Measurements from ENCODE around the gene ZNF786.
A peak's percentile ranks its signal among the peaks of the same experiment; 100 is the strongest.
"Not testable (repeated sequence)": the region's sequence is repeated elsewhere in the genome, so short reads cannot be mapped to it uniquely, and the experiment has no call there.

Gene ZNF786, protein sequence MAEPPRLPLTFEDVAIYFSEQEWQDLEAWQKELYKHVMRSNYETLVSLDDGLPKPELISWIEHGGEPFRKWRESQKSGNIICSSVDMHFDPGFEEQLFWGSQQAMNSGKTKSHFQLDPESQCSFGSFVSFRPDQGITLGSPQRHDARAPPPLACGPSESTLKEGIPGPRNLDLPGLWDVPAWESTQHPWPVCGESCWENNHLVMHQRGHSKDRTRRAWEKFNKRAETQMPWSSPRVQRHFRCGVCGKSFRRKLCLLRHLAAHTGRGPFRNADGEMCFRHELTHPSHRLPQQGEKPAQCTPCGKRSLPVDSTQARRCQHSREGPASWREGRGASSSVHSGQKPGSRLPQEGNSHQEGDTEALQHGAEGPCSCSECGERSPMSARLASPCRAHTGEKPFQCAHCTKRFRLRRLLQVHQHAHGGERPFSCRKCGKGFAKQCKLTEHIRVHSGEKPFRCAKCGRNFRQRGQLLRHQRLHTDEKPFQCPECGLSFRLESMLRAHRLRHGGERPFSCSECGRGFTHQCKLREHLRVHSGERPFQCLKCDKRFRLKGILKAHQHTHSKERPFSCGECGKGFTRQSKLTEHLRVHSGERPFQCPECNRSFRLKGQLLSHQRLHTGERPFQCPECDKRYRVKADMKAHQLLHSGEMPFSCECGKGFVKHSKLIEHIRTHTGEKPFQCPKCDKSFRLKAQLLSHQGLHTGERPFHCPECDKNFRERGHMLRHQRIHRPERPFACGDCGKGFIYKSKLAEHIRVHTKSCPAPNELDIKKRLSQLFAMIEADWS

DNA sequence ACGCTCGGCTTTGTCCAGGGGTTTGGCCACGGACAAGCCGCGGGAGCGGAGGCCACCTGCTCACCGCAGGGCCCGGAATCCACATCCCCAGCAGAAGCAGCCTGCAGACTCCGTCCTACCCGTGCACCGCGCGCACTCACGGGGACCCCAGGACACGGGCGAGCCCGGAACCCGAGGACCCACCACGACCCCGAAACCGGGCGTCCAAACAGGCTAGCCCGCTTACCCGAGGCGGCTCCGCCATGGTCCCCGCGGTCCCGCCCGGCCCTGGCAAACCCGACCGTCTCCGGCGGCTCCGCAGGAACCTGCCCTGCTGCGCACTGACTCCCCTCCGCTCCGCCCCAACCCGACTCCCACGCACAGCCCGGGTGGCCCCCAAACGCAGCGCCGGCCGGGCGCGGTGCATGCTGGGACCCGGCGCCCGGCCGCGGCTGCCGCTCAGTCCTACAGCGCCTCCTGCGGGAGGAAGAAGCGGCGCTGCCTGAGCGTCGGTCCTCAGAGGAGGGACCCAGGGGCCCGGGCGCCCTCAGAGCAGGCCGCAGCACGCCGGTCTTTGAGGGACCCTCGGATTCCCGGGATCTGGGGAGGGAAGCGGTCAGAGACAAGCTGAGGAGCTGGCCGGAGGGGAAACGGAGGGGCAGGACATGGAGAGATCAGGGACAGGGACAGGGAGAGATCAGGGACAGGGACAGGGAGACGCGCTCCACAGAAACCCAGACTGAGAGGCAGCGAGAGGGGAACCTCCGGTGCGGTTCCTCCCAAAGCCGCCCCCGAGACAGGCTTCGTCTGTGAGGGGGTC lies at the start of gene ZNF786:
Gene ZNF786, minus strand, starts transcription at position 322 of the 799 bp plus-strand sequence. Its CDS starts 78 bp downstream, at position 244.
- DNase-seq (ENCODE audit: low read depth) = peak; percentile 84

- DNase-seq (ENCODE audit: low read depth) = no peak
Measured at GRCh38 chr7:149136118-149136517, 45.6 kb upstream of the ZNF786 start.

- no peak for DNase-seq (ENCODE audit: low read depth)
Measured at GRCh38 chr7:149133028-149133710, 42.7 kb upstream of the ZNF786 start.

DNA sequence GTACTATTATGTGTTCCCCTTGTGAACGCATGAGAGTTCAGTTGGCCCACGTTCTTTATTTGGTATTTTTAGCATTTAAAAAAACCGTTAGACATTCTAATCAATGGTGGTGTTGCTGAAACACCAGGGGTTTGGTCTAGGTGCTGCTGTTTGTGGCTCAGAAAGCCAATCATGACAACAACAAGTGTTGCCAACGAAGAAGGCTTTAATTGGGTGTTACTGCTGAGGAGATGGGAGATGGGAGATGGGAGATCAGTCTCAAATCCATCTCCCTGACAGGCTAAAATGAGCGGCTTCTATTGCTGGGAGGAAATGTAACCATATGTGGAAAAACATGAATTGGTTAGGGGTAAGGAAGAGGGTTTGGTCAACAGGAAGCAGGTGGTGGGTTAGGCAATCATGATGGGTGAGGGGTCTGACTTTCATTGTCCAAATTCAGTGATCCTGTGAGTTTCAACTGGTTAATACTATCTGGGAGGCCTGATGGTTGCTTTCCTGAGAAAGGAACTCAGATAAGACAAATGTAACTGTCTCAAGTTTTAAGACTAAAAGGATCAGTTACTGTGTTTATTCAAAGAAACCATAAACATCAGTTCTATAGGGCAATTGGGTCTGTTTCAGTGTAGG lies 40.2 kb upstream of the ZNF786 start:
- DNase-seq (ENCODE audit: low read depth) = no peak

DNA sequence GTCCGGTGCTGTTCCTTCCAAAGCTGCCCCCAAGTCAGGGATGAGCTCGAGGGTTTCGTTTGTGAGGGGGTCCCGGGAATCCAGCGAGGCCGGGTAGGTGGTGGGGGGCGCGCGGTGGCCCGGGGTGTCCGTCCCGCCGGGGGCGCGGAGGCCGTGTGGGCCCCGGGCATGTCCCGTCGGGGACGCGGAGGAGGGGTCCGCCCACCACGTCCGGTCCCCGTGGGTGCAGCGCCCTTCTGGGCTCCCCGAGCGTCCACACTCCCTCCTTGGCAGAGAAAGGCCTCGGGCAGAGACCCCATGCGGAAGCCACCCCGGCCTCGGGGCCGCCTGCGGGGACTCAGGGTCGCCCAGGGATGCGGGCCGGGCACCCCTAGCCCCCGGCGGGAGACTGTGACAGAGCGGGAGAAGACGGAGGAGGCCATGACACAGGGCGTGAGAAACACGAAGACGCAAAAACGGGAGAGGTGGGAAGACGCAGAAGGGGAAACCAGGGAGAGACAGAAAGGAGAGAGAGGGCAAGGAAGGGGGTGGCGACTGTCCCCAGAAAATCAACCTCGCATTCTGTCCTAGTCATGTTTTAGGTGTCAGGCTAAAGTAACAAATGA lies 36.2 kb upstream of the ZNF786 start:
- no peak for DNase-seq (ENCODE audit: low read depth)

DNA sequence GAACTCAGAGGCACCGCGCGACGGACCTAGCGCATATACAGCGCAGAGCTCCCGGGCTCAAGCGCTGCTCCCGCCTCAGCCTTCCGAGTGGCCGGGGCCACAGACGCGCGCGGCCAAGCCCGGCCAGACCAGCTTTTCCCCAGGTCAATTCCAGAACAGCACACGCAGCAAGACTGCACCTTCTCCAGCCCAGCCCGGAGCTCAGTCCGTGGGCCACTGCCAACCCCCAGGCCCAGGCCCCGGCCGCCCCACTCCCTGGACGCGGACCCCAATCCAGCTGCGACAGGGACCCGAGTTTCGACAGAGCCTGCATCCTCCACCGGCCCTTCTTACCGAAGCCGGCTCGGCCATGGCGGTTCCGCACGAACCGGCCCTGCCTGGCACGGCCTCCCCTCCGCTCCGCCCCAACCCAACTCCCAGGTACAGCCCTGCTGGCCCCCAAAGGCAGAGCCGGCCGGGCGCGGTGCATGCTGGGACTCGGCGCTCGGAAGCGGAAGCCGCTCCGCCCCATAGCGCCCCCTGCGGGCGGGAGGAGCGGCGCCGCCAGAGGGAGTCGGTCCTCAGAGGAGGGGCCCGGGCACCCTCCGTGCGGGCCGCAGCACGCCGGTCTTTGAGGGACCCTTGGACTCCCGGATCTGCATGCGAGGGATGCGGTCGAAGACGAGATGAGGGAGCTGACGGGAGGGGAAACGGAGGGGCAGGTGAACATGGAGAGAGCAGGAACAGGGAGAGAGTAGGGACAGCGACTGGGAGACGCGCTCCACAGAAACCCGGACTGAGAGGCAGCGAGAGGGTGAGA lies 35.5 kb upstream of the ZNF786 start, which contains the start of gene ZNF425:
Gene ZNF425, minus strand, starts transcription at position 462 of the 799 bp plus-strand sequence. Its CDS starts 111 bp downstream, at position 351.
- DNase-seq (ENCODE audit: low read depth) = peak; percentile 88

GRCh38 chr7:149125189-149125862 lies 34.8 kb upstream of the ZNF786 start:
- DNase-seq (ENCODE audit: low read depth) = no peak

- DNase-seq (ENCODE audit: low read depth) = no peak
Measured at GRCh38 chr7:149109969-149110368, 19.5 kb upstream of the ZNF786 start.

DNA sequence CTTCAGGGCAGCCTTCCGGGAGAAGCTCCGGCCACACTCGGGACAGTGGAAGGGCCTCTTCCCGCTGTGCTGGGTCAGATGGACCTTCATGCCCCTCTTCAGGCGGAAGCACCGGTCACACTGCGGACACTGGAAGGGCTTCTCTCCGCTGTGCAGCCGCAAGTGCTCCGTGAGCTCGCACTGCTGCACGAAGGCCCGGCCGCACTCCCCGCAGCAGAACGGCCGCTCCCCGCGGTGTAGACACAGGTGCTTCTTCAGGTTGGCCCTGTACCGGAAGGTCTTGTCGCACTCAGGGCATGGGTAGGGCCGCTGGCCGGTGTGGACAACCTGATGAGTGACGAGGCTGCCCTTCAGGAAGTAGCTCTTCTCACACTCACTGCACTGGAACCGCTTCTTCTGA lies 14.2 kb upstream of the ZNF786 start:
- DNase-seq (ENCODE audit: low read depth) = no peak

GRCh38 chr7:149104214-149104613 lies 13.7 kb upstream of the ZNF786 start:
- no peak for DNase-seq (ENCODE audit: low read depth)

GRCh38 chr7:149103424-149103823 lies 12.9 kb upstream of the ZNF786 start:
- DNase-seq (ENCODE audit: low read depth) = no peak

GRCh38 chr7:149102666-149103065 lies 12.1 kb upstream of the ZNF786 start:
- no peak for DNase-seq (ENCODE audit: low read depth)

- DNase-seq (ENCODE audit: low read depth) = no peak
Measured at GRCh38 chr7:149100821-149101220, 10.3 kb upstream of the ZNF786 start.

- DNase-seq (ENCODE audit: low read depth) = no peak
Measured at GRCh38 chr7:149099058-149099457, 8.5 kb upstream of the ZNF786 start.

- no peak for DNase-seq (ENCODE audit: low read depth)
Measured at GRCh38 chr7:149097088-149097487, 6.6 kb upstream of the ZNF786 start.

DNA sequence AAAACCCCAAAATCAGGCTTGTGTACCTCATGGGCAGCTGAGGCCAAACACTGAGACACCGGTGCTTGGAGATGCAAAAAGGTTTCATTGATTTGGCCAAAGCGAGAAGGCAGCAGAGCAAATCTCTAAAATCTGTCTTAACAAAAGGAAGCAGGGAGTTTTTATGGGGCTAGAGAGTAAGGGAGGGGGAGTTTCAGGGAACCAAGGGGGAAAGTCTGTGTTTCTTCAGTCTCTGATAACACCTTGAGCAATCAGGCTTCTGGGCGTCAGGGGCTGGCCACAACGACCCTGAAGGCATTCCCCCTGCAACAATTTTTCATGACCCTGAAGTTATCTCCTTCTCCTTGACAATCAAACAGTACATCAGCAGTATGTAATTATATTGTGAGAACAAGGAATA lies 2.7 kb upstream of the ZNF786 start:
- DNase-seq (ENCODE audit: low read depth) = no peak

- DNase-seq (ENCODE audit: low read depth) = not testable (repeated sequence)
Measured at GRCh38 chr7:149092244-149092643, 1.7 kb upstream of the ZNF786 start.

- DNase-seq (ENCODE audit: low read depth) = no peak
Measured at GRCh38 chr7:149087376-149087775, 3.1 kb downstream of the ZNF786 start.

- DNase-seq (ENCODE audit: low read depth) = no peak
Measured at GRCh38 chr7:149085866-149086265, 4.7 kb downstream of the ZNF786 start.

Measured in stimulated activated CD8-positive, alpha-beta memory T cell treated with anti-CD3 and anti-CD28 coated beads, Interleukin-7, amount 100 ng/mL, for 24 hours (primary cell).